ENCODE data around the gene DNAI4. TPM values are rescaled to one million over a fixed set of nuclear protein-coding genes. Genes with fewer than 3 reads are reported as not detected.

Gene DNAI4
- total and polyA plus RNA-seq, 9 of the 15 experiments (the other 6 are each of a cell fraction or from before 2014, with no cell fraction given), result 0.57 to 4.8 (median 2.6) TPM; not detected in 1

GRCh38 chr1:66893712-66894111, 30.9 kb downstream of the DNAI4 start:
- in situ Hi-C loops (cut with MboI) (no loop called here), intact Hi-C loops (cut with micrococcal nuclease) (no loop called here)
- H2AFZ ChIP-seq (ENCODE audit: low read depth, low read length), result no peak overlapping the region
- H3K27ac ChIP-seq (ENCODE audit: extremely low read depth, low read depth, low read length), result no peak overlapping the region
- H3K79me2 ChIP-seq (ENCODE audit: control insufficient read depth, insufficient read depth, low read length), result no peaks in the 10 kb centered on the region
- 37% methylated on average over 3 of the region's 3 CpGs for WGBS (ENCODE audit: insufficient coverage, low coverage, missing lambda C conversion rate)
- no peaks in the 10 kb centered on the region for H4K20me1 ChIP-seq (replicated peaks; ENCODE audit: control insufficient read depth, insufficient read depth, low read length)
- no peaks in the 10 kb centered on the region for H3K9me1 ChIP-seq (ENCODE audit: control insufficient read depth, insufficient read depth, low read length)
- H3K9me3 ChIP-seq (replicated peaks; ENCODE audit: control insufficient read depth, insufficient read depth, low read depth, low read length), result no peaks in the 10 kb centered on the region
- no peaks in the 10 kb centered on the region for H3K27me3 ChIP-seq (ENCODE audit: control insufficient read depth in 2 of 2, insufficient read depth in 2 of 2, low read length in 2 of 2)
- ChIA-PET CTCF (ENCODE audit: low intra/inter-chr PET ratio) (no interaction called here), POLR2A (no interaction called here)
- H3K4me2 ChIP-seq (ENCODE audit: insufficient read depth, low read length), result no peak overlapping the region
- FAIRE-seq (no peak), ATAC-seq (no peak), DNase-seq (ENCODE audit: extremely low read depth in 1 of 4, low spot score in 3 of 4) (no peak)
- no peak overlapping the region for H3K4me3 ChIP-seq
- H3K36me3 ChIP-seq (ENCODE audit: control insufficient read depth, insufficient read depth, low read length), result no peaks in the 10 kb centered on the region
- BruUV-seq (replicated peaks), result no TSS peak
- no peak for TF ChIP-seq ZNF121 (CRISPR knock-in tag; conservative IDR thresholded peaks at IDR 0.05)
- TF ChIP-seq KAT2B (IDR thresholded peaks at IDR 0.05; ENCODE audit: low read depth, low read length), result no peak
- TF ChIP-seq KAT8 (IDR thresholded peaks at IDR 0.05; ENCODE audit: low read depth), result no peak
- TF ChIP-seq PPARD (CRISPR knock-in tag; IDR thresholded peaks at IDR 0.05), result no peak
- TF ChIP-seq NBN (IDR thresholded peaks at IDR 0.05; ENCODE audit: low read depth), result no peak
- TF ChIP-seq MCM7 (IDR thresholded peaks at IDR 0.05), result no peak
- no peak for TF ChIP-seq DACH1 (IDR thresholded peaks at IDR 0.05; ENCODE audit: partially characterized antibody)
- TF ChIP-seq GTF3C2 (IDR thresholded peaks at IDR 0.05; ENCODE audit: borderline replicate concordance, extremely low read depth, insufficient read length), result no peak
- no peak for TF ChIP-seq MYC (IDR thresholded peaks at IDR 0.05; ENCODE audit: low read depth, low read length)
- TF ChIP-seq MYC (CRISPR knock-in tag; IDR thresholded peaks at IDR 0.05; ENCODE audit: borderline replicate concordance, low read depth), result no peak
- TF ChIP-seq CBX2 (IDR thresholded peaks at IDR 0.05; ENCODE audit: insufficient read depth, low read length, poor library complexity, severe bottlenecking), result no peak
- TF ChIP-seq MYBL2 (IDR thresholded peaks at IDR 0.05; ENCODE audit: low read depth), result no peak
- TF ChIP-seq MYBL2 (CRISPR knock-in tag; IDR thresholded peaks at IDR 0.05; ENCODE audit: borderline replicate concordance), result no peak
- no peak for TF ChIP-seq ZNF512 (tag; IDR thresholded peaks at IDR 0.05)
- TF ChIP-seq BRD4 (IDR thresholded peaks at IDR 0.05), result no peak
- no peak for TF ChIP-seq MAZ (CRISPR knock-in tag; conservative IDR thresholded peaks at IDR 0.05 in 1 of 2, IDR thresholded peaks at IDR 0.05 in 1 of 2)
- no peak overlapping the region for H3K9ac ChIP-seq (ENCODE audit: insufficient read depth in 1 of 2, low read depth in 2 of 2, low read length in 2 of 2)
- H3K4me1 ChIP-seq (replicated peaks in 1 of 2; ENCODE audit: control insufficient read depth in 2 of 2, insufficient read depth in 2 of 2, low read length in 2 of 2), result no peaks in the 10 kb centered on the region
